MM.1S (cell line): ENCODE measurements around the gene SLC49A4.

Experiments used
- DNase-seq: peaks from one replicate; pipeline ENCODE4 v3.0.0-alpha.2; 2015
- H2AFZ ChIP-seq: fragments of 300-600 bp; sonication (generic); 2 replicates; pipeline ENCODE4 v1.6.0; 2016; ENCODE audit warnings: antibody characterized with exemption, low read length
- H3F3A ChIP-seq: fragments of 300-600 bp; sonication (generic); 2 replicates; pipeline ENCODE4 v1.6.1; 2016; ENCODE audit warnings: mild to moderate bottlenecking, antibody characterized with exemption, low read length, moderate library complexity, mixed read lengths; ENCODE audit not compliant: insufficient read depth
- H3K27ac ChIP-seq: fragments of 300-600 bp; sonication (generic); 2 replicates; pipeline ENCODE4 v1.5.1; 2016; ENCODE audit warnings: mild to moderate bottlenecking, low read length
- H3K27me3 ChIP-seq: fragments of 300-600 bp; sonication (generic); replicated peaks from 2 replicates; pipeline ENCODE4 v1.6.0; 2016; ENCODE audit warnings: low read length; ENCODE audit not compliant: insufficient read depth
- H3K36me3 ChIP-seq: fragments of 300-600 bp; sonication (generic); replicated peaks from 2 replicates; pipeline ENCODE4 v1.6.1; 2016; ENCODE audit warnings: mild to moderate bottlenecking, low read length, mixed read lengths; ENCODE audit not compliant: insufficient read depth
- H3K4me1 ChIP-seq: fragments of 300-600 bp; sonication (generic); 2 replicates; pipeline ENCODE4 v1.6.1; 2016; ENCODE audit warnings: low read length, mixed read lengths
- H3K4me2 ChIP-seq: fragments of 300-600 bp; sonication (generic); 2 replicates; pipeline ENCODE4 v1.6.0; 2016; ENCODE audit warnings: low read depth, low read length
- H3K4me3 ChIP-seq: fragments of 300-600 bp; sonication (generic); 2 replicates; pipeline ENCODE4 v1.5.1; 2016; ENCODE audit warnings: low read length, mixed read lengths
- H3K79me2 ChIP-seq: fragments of 300-600 bp; sonication (generic); 2 replicates; pipeline ENCODE4 v1.6.1; 2016; ENCODE audit warnings: mixed run types, low read length, mixed read lengths
- H3K9ac ChIP-seq: fragments of 300-600 bp; sonication (generic); 2 replicates; pipeline ENCODE4 v1.6.1; 2016; ENCODE audit warnings: low read length, mixed read lengths
- H3K9me2 ChIP-seq: fragments of 300-600 bp; sonication (generic); replicated peaks from 2 replicates; pipeline ENCODE4 v1.6.1; 2016; ENCODE audit warnings: mild to moderate bottlenecking, low read length, mixed read lengths; ENCODE audit not compliant: insufficient read depth
- H3K9me3 ChIP-seq: fragments of 300-600 bp; sonication (generic); replicated peaks from 2 replicates; pipeline ENCODE4 v1.6.1; 2016; ENCODE audit warnings: mild to moderate bottlenecking, low read length, mixed read lengths; ENCODE audit not compliant: insufficient read depth
- H4K20me1 ChIP-seq: fragments of 300-600 bp; sonication (generic); 2 replicates; pipeline ENCODE4 v1.6.1; 2016; ENCODE audit warnings: mild to moderate bottlenecking, low read length, moderate library complexity, mixed read lengths; ENCODE audit not compliant: insufficient read depth
- EZH2 ChIP-seq: fragments of 300-600 bp; sonication (generic); optimal IDR thresholded peaks from 2 replicates; pipeline ENCODE3; 2017; ENCODE audit warnings: low read depth, mild to moderate bottlenecking, antibody characterized with exemption, low read length, mixed read lengths
- EZH2phosphoT487 ChIP-seq: fragments of 300-600 bp; sonication (generic); IDR thresholded peaks from 2 replicates; pipeline ENCODE4 v1.6.1; 2018; ENCODE audit warnings: antibody characterized with exemption, low read length
- TF ChIP-seq, protein P1 (sequence below): fragments of 300-600 bp; sonication (generic); IDR thresholded peaks from 2 replicates; pipeline ENCODE4 v1.5.1; 2016; ENCODE audit warnings: antibody characterized with exemption, low read length, mixed read lengths

SLC49A4 gene

DNA sequence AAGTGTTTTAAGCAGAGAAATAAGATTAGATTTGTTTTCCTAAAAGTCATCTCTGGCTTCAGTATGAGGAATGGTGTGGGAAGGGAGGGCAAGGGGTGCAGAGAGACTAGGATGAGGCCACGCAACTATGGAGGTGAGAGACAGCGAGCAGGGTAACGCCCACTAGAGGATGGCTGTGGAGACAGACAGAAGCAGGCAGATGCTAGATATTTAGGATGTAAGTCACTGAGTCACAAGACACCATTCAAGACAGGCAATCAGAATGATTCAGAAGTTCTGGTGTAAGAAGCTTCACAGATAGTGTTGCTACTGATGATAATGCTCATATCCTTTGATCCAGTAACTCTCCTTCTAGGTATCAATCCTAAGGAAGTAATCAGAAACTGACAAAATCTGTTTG, 20.3 kb upstream of the SLC49A4 start:
- H3K27ac ChIP-seq, result peak overlapping the region; percentile 89
- no peaks in the 10 kb centered on the region for H3K36me3 ChIP-seq
- peak; percentile 36 for DNase-seq
- H3K4me3 ChIP-seq, result peak overlapping the region; percentile 43; the same call in 1 of the 2 replicates
- H3K9ac ChIP-seq, result peak overlapping the region; percentile 50
- H2AFZ ChIP-seq, result peak overlapping the region; percentile 78
- peak overlapping the region; percentile 93 for H3K4me2 ChIP-seq
- no peaks in the 10 kb centered on the region for H4K20me1 ChIP-seq
- TF ChIP-seq EZH2 (no peak), EZH2phosphoT487 (no peak)
- TF ChIP-seq, protein P1, sequence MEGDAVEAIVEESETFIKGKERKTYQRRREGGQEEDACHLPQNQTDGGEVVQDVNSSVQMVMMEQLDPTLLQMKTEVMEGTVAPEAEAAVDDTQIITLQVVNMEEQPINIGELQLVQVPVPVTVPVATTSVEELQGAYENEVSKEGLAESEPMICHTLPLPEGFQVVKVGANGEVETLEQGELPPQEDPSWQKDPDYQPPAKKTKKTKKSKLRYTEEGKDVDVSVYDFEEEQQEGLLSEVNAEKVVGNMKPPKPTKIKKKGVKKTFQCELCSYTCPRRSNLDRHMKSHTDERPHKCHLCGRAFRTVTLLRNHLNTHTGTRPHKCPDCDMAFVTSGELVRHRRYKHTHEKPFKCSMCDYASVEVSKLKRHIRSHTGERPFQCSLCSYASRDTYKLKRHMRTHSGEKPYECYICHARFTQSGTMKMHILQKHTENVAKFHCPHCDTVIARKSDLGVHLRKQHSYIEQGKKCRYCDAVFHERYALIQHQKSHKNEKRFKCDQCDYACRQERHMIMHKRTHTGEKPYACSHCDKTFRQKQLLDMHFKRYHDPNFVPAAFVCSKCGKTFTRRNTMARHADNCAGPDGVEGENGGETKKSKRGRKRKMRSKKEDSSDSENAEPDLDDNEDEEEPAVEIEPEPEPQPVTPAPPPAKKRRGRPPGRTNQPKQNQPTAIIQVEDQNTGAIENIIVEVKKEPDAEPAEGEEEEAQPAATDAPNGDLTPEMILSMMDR, result peak; percentile 32
- no peaks in the 10 kb centered on the region for H3K9me2 ChIP-seq
- no peaks in the 10 kb centered on the region for H3K27me3 ChIP-seq
- no peaks in the 10 kb centered on the region for H3K79me2 ChIP-seq
- peaks cover 31% of the 10 kb centered on the region for H3F3A ChIP-seq
- no peaks in the 10 kb centered on the region for H3K9me3 ChIP-seq
- H3K4me1 ChIP-seq, result peaks cover 39% of the 10 kb centered on the region

DNA sequence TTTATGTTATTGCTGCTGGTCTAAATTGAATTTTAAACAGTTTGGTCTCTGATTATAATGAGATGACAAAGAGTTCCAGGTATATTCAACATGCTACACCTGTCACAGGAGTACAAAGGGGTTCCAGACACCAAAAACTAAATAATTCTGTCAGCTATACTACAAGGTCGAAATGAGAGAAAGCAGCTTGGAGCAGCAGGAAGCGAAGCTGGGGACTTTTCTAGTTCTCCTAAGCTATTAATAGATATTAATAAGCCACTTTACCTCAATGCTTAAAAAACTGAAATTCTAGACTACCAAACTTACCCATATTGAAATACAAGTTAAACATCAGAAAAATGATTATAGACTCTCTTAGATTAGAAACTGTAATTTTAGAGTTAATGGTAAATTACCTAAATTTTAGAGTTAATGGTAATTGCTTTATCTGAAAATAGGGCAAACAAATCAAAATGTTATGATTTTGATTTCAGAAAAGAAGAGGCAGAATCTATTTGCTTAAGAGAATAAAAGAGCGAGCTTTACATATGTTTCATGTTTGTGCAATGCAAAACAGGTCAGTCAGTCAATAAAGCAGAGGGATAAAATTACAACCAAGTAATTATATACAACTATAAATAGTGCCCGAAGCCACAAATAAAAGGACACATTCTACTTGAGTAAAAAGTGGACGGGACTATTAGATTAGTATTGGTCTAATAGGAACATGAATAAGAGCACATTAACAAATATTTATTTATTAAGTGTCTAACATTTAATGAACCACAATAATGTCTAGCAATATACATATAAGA, 18.0 kb upstream of the SLC49A4 start:
- H3K27ac ChIP-seq, result peak overlapping the region; percentile 9; the same call in 1 of the 2 replicates
- H3K4me2 ChIP-seq, result peak overlapping the region; percentile 40; the same call in 1 of the 2 replicates
- H3K27me3 ChIP-seq, result no peaks in the 10 kb centered on the region

DNA sequence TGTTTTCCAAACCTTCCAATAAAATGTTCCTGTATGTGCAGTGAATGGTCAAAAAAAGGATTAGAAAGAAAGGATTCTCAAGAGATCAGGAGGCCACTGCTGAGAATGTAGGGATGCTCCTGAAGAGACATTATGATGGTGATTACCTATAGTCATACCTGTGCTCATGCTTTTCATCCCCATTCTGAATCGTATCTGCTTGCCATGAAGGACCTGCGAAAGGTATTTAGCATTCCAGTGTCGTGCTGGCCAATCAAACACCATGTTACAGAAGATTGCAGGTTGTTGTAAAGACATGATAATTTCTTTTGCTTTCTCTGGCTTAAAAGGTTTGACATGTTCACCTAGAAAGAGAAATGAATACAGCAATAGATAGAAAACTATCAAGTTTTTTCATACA, 17.3 kb upstream of the SLC49A4 start:
- TF ChIP-seq, protein P1, result no peak
- no peak for TF ChIP-seq EZH2
- TF ChIP-seq EZH2phosphoT487, result no peak
- Histone ChIP-seq H3K9me3 (no peaks in the 10 kb centered on the region), H3K27ac (no peak overlapping the region), H2AFZ (no peak overlapping the region), H3F3A (peaks cover 31% of the 10 kb centered on the region), H3K9me2 (no peaks in the 10 kb centered on the region), H3K4me3 (no peak overlapping the region), H3K9ac (no peak overlapping the region), H3K27me3 (no peaks in the 10 kb centered on the region), H3K79me2 (no peaks in the 10 kb centered on the region), H3K4me1 (peaks cover 39% of the 10 kb centered on the region), H3K36me3 (no peaks in the 10 kb centered on the region), H4K20me1 (no peaks in the 10 kb centered on the region), H3K4me2 (peak overlapping the region; percentile 40; the same call in 1 of the 2 replicates)
- DNase-seq, result no peak

More for the DNA sequence above, 18.0 kb upstream of the SLC49A4 start:
- TF ChIP-seq EZH2phosphoT487, result no peak
- TF ChIP-seq, protein P1, result no peak
- no peak for TF ChIP-seq EZH2
- no peak overlapping the region; the same call in 1 of the 2 replicates for H3K4me3 ChIP-seq
- no peaks in the 10 kb centered on the region for H3K36me3 ChIP-seq
- no peaks in the 10 kb centered on the region for H3K9me3 ChIP-seq
- no peak for DNase-seq
- H4K20me1 ChIP-seq, result no peaks in the 10 kb centered on the region
- H3K9ac ChIP-seq, result no peak overlapping the region
- no peak overlapping the region for H2AFZ ChIP-seq
- H3K4me1 ChIP-seq, result peaks cover 39% of the 10 kb centered on the region
- no peaks in the 10 kb centered on the region for H3K9me2 ChIP-seq
- H3K79me2 ChIP-seq, result no peaks in the 10 kb centered on the region
- peaks cover 31% of the 10 kb centered on the region for H3F3A ChIP-seq
